K562 (cell line): ENCODE measurements around the gene PLA2G2C. TPM values are rescaled to one million over a fixed set of nuclear protein-coding genes. Genes with fewer than 3 reads are reported as not detected.

Experiments
- BRD9 ChIP-seq: fragments of 450-650 bp; IDR thresholded peaks from 2 replicates; pipeline ENCODE4 v1.6.1; 2018; ENCODE audit warnings: low read depth; ENCODE audit not compliant: partially characterized antibody
- CHD7 ChIP-seq: fragments of 200-600 bp; sonication (generic); IDR thresholded peaks from one replicate; pipeline ENCODE4 v1.6.1; 2012; ENCODE audit warnings: mild to moderate bottlenecking, low read depth, low read length, inconsistent platforms
- ETV6 ChIP-seq, 3 experiments: fragments of 150-350 bp in 1 of 3; sonication (generic) in 1 of 3; formaldehyde crosslinking in 1 of 3; IDR thresholded peaks; 2 replicates each; pipeline versions ENCODE4 v1.6.1 to v1.8.0; 2014 to 2022; ENCODE audit warnings: borderline replicate concordance in 2 of 3, low read depth in 2 of 3, antibody characterized with exemption in 1 of 3, low read length in 1 of 3, mild to moderate bottlenecking in 1 of 3, missing genetic modification reagents in 1 of 3
- MIER1 ChIP-seq: fragments of 450-650 bp; IDR thresholded peaks from 2 replicates; pipeline ENCODE4 v1.6.1; 2016; ENCODE audit warnings: antibody characterized with exemption, mild to moderate bottlenecking, low read depth
- RNF219 ChIP-seq: fragments of 250-450 bp; sonication (Bioruptor Pico); IDR thresholded peaks from 2 replicates; pipeline ENCODE4 v1.5.0; 2022; ENCODE audit warnings: mild to moderate bottlenecking
- ZBTB11 ChIP-seq, 3 experiments: fragments of 200-800 bp in 1 of 3; fragments of 250-450 bp in 1 of 3; fragments of 450-650 bp in 1 of 3; sonication (Bioruptor Pico) in 1 of 3; sonication (Bioruptor generic) in 1 of 3; formaldehyde crosslinking in 1 of 3; IDR thresholded peaks; 2 replicates each; pipeline versions ENCODE4 v1.6.1 to v1.8.0; 2016 to 2022; ENCODE audit warnings: mild to moderate bottlenecking in 2 of 3, missing genetic modification characterization in 2 of 3, missing compliant biosample characterization in 1 of 3, moderate library complexity in 1 of 3
- ZNF644 ChIP-seq: fragments of 200-800 bp; sonication (Bioruptor generic); IDR thresholded peaks from 2 replicates; pipeline ENCODE4 v1.6.1; 2016; ENCODE audit warnings: low read depth, missing genetic modification characterization, missing compliant biosample characterization
- ZNF766 ChIP-seq: fragments of 200-800 bp; sonication (Bioruptor generic); conservative IDR thresholded peaks from 2 replicates; pipeline ENCODE4 v1.6.1; 2016; ENCODE audit warnings: missing genetic modification characterization, missing compliant biosample characterization
- polyA plus RNA-seq, 8 experiments: library from polyadenylated mRNA; depleted of rRNA in 4 of 8; stranded (reverse) in 5 of 8; unstranded in 3 of 8; fragments of >200 nt; fragmentation: Nextera tagmentation in 2 of 8; fragmentation: Illumina TruSeq in 1 of 8; extraction: Ambion mirVana in 2 of 8; extraction: Trizol in 1 of 8; gene quantifications; 2 replicates each; pipeline versions ENCODE4 v1.2.1 to v1.2.3, GENCODE V29; 2011 to 2014; ENCODE audit warnings: inconsistent platforms in 1 of 8, missing spikeins in 1 of 8
- total RNA-seq, 7 experiments: library from RNA; depleted of rRNA in 6 of 7; stranded (reverse); fragments of >200 nt in 6 of 7; fragmentation: Illumina TruSeq in 2 of 7; extraction: Trizol in 2 of 7; gene quantifications; 2 replicates each; pipeline versions ENCODE4 v1.2.1 to v1.2.3, GENCODE V29; 2011 to 2021; ENCODE audit warnings: low replicate concordance in 1 of 7

The PLA2G2C gene
- total and polyA plus RNA-seq, 9 of the 15 experiments (the other 6 are each of a cell fraction or from before 2014, with no cell fraction given), result 0.14 to 0.49 (median 0.21) TPM

GRCh38 chr1:20212685-20213331, 26.5 kb upstream of the PLA2G2C start (continued):
- no peak for TF ChIP-seq BRD9
- TF ChIP-seq ZNF766 (CRISPR knock-in tag), result 0 out of 2 replicates have a peak, but pooled peaks have one; percentile 40
- TF ChIP-seq CHD7, result no peak
- no peak for TF ChIP-seq ETV6 (IDR thresholded peaks at IDR 0.05; ENCODE audit: borderline replicate concordance in 1 of 2, low read depth in 2 of 2, low read length in 1 of 2)
- TF ChIP-seq ETV6 (CRISPR knock-in tag; IDR thresholded peaks at IDR 0.05; ENCODE audit: borderline replicate concordance), result no peak
- TF ChIP-seq ZNF644 (tag), result no peak
- no peak for TF ChIP-seq RNF219 (CRISPR knock-in tag)
- no peak for TF ChIP-seq MIER1
- 0 out of 6 replicates have a peak, but pooled peaks of 1 of the 3 experiments have one; percentile 45 for TF ChIP-seq ZBTB11 (CRISPR knock-in tag; IDR thresholded peaks at IDR 0.05)
